Neutrophil (primary cell): ENCODE measurements around the gene AAR2.

Source experiments
- H3K27ac ChIP-seq: fragments of 200-600 bp; sonication (generic); 2 replicates; pipeline ENCODE4 v1.5.1; 2016; ENCODE audit warnings: mild to moderate bottlenecking, moderate library complexity
- H3K27me3 ChIP-seq: fragments of 200-600 bp; sonication (generic); 2 replicates; pipeline ENCODE4 v1.6.0; 2016; ENCODE audit warnings: mild to moderate bottlenecking
- H3K36me3 ChIP-seq: fragments of 200-600 bp; sonication (generic); 2 replicates; pipeline ENCODE4 v1.5.1; 2017
- H3K4me1 ChIP-seq, 2 experiments: fragments of 200-600 bp in 1 of 2; sonication (generic) in 1 of 2; 1 replicate in 1 of 2; 2 replicates in 1 of 2; pipeline versions ENCODE4 v1.5.1 to v1.6.1; 2013 to 2016; ENCODE audit warnings: low read depth in 1 of 2, low read length in 1 of 2, mild to moderate bottlenecking in 1 of 2, moderate library complexity in 1 of 2; ENCODE audit not compliant: control insufficient read depth in 1 of 2, insufficient read depth in 1 of 2
- H3K4me3 ChIP-seq, 2 experiments: fragments of 200-600 bp in 1 of 2; sonication (generic) in 1 of 2; 1 replicate in 1 of 2; 2 replicates in 1 of 2; pipeline ENCODE4 v1.5.1; 2013 to 2016; ENCODE audit warnings: low read depth in 1 of 2, low read length in 1 of 2, mild to moderate bottlenecking in 1 of 2, moderate library complexity in 1 of 2
- H3K9me3 ChIP-seq: fragments of 200-600 bp; sonication (generic); 2 replicates; pipeline ENCODE4 v1.5.1; 2016
- TF ChIP-seq, protein P1 (sequence below): fragments of 200-600 bp; sonication (generic); IDR thresholded peaks from 2 replicates; pipeline ENCODE4 v1.5.1; 2016; ENCODE audit warnings: antibody characterized with exemption

AAR2 gene

DNA sequence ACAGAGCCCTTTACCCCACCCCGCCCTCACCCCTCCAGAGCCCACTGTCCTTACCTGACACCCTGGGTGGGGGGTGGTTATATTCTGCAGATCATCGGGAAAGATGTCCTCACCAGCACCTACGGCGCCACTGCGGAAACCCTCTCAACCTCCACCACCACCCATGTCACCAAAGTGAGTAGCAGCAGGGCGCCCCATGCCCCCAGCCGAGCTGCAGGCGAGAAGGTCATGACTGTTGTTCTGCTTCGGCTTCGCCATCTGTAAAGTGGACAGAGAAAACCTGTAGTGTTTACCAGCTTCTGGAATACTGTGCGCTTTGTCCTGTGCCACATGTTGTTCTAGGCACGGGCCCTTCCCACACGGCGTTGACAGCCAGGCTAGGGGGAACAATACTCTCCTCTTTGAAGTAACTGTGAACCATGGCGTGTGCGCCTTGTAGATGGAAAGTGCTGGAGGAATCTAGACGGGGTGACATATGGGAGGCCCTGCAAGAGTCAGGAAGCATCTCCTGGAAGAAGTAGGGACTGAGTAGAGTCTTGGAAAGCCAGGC is 16.5 kb upstream of the AAR2 start:
- no peak overlapping the region for H3K4me3 ChIP-seq
- H3K9me3 ChIP-seq: no peaks in the 10 kb centered on the region
- H3K27me3 ChIP-seq: no peaks in the 10 kb centered on the region
- H3K27ac ChIP-seq: no peak overlapping the region
- H3K36me3 ChIP-seq: no peaks in the 10 kb centered on the region
- no peaks in the 10 kb centered on the region for H3K4me1 ChIP-seq
- TF ChIP-seq, protein P1, sequence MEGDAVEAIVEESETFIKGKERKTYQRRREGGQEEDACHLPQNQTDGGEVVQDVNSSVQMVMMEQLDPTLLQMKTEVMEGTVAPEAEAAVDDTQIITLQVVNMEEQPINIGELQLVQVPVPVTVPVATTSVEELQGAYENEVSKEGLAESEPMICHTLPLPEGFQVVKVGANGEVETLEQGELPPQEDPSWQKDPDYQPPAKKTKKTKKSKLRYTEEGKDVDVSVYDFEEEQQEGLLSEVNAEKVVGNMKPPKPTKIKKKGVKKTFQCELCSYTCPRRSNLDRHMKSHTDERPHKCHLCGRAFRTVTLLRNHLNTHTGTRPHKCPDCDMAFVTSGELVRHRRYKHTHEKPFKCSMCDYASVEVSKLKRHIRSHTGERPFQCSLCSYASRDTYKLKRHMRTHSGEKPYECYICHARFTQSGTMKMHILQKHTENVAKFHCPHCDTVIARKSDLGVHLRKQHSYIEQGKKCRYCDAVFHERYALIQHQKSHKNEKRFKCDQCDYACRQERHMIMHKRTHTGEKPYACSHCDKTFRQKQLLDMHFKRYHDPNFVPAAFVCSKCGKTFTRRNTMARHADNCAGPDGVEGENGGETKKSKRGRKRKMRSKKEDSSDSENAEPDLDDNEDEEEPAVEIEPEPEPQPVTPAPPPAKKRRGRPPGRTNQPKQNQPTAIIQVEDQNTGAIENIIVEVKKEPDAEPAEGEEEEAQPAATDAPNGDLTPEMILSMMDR: no peak

DNA sequence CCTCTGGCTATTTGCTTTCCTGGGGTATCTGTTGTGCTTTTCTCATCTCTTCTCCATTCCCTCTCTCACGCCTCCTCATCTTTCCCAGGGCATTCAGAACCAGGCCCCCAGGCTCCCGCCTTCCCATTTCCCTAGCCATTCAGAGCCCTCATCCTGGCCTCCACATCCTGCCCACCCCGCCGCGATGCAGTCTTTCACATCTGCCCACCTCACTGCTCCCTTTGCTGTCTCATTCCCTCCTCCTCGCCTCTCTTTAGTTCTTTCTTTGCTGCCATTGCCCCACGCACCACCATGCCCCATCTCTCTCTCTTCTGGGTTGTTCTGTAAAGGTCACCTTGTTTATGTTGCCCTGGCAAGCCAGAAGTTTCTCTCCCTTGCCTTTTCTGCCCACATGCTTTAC is 10.6 kb upstream of the AAR2 start:
- Histone ChIP-seq H3K4me3 (no peak overlapping the region), H3K27me3 (no peaks in the 10 kb centered on the region), H3K36me3 (no peaks in the 10 kb centered on the region), H3K9me3 (no peaks in the 10 kb centered on the region), H3K27ac (no peak overlapping the region), H3K4me1 (peaks cover 0 to 6% of the 10 kb centered on the region in 2 experiments)
- TF ChIP-seq, protein P1: no peak

DNA sequence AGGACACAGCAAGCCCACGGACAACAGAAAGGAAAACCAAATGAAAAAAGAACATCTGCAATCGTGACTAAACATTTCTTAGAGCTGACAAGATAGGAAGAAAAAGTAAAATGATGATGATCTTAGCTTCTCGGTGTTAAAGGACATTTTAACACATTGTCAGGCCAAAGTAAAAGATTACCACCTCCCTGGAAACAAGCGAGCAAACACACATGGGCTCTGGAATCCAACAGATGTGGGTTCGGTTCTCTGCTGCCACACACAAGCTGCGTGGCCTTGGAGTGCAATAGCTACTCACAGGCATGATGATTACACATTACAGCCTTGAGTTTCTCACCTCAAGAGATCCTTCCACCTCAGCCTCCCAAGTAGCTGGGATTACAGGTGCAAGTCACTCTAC is 7.5 kb upstream of the AAR2 start:
- H3K27me3 ChIP-seq: no peaks in the 10 kb centered on the region
- TF ChIP-seq, protein P1: no peak

GRCh38 chr20:36230019-36230418 is 6.3 kb upstream of the AAR2 start:
- TF ChIP-seq, protein P1: no peak
- H3K9me3 ChIP-seq: no peaks in the 10 kb centered on the region
- no peak overlapping the region for H3K27ac ChIP-seq
- peaks cover 0 to 6% of the 10 kb centered on the region in 2 experiments for H3K4me1 ChIP-seq
- H3K27me3 ChIP-seq: no peaks in the 10 kb centered on the region
- no peak overlapping the region for H3K4me3 ChIP-seq
- no peaks in the 10 kb centered on the region for H3K36me3 ChIP-seq

More for the DNA sequence above, 7.5 kb upstream of the AAR2 start:
- Histone ChIP-seq H3K9me3 (no peaks in the 10 kb centered on the region), H3K4me1 (peaks cover 0 to 6% of the 10 kb centered on the region in 2 experiments), H3K27ac (no peak overlapping the region), H3K36me3 (no peaks in the 10 kb centered on the region), H3K4me3 (no peak overlapping the region)

GRCh38 chr20:36231331-36231730 is 4.9 kb upstream of the AAR2 start:
- Histone ChIP-seq H3K27me3 (no peaks in the 10 kb centered on the region), H3K27ac (no peak overlapping the region), H3K9me3 (no peaks in the 10 kb centered on the region), H3K4me3 (no peak overlapping the region), H3K36me3 (no peaks in the 10 kb centered on the region), H3K4me1 (peaks cover under 1 to 11% of the 10 kb centered on the region in 2 experiments)
- TF ChIP-seq, protein P1: no peak
